Stimulated activated CD8-positive, alpha-beta memory T cell treated with anti-CD3 and anti-CD28 coated beads, Interleukin-2, amount 100 ng/mL, for 1 hour (primary cell): ENCODE data around the gene CHRNA3.
"Not testable (repeated sequence)": the region's sequence is repeated elsewhere in the genome, so short reads cannot be mapped to it uniquely, and the experiment has no call there.

Experiments
- DNase-seq, 2 donors: peaks; one replicate each; pipeline ENCODE4 v3.0.0-alpha.2; 2020; ENCODE audit warnings: low read depth in 2 of 2

Gene CHRNA3

DNA sequence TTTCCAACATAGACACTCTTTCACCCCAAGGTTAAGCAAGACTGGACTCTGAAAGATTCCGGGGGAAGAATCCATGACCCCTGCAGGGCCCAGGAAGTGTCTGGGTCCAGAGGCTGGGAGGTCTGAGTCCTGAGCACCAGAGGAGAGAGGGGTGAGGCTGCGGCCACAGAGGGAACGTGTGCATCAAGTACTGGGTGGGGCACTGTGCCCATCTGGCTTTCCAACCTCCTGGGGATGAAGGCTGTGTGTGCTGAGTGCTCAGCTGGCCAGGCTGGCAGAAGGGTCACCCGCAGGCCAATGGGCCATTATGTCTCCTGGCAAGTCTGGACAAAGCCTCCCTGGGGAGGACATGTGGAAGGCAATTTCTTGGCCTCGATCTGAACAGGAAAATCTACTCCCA lies 3.3 kb downstream of the CHRNA3 start:
- DNase-seq = no peak

DNA sequence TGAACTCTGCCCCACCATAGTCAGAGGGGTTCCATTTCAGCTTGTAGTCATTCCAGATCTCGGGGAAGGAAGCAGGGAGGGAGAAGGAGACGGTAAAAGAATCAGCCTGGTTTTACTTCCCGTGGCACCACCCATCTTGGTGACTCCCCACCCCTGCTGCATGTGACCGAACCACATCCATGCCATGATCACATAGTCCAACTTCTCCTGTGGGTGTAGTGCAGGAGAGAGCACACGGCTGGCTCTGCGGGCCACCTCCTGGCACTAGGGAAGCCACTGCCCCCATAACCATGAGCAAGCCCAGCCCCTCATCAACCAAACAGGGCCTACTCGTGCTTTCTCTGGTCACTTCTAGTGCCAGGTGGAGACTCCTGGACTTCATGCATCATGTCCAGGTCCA lies 3.7 kb downstream of the CHRNA3 start:
- DNase-seq = no peak

DNA sequence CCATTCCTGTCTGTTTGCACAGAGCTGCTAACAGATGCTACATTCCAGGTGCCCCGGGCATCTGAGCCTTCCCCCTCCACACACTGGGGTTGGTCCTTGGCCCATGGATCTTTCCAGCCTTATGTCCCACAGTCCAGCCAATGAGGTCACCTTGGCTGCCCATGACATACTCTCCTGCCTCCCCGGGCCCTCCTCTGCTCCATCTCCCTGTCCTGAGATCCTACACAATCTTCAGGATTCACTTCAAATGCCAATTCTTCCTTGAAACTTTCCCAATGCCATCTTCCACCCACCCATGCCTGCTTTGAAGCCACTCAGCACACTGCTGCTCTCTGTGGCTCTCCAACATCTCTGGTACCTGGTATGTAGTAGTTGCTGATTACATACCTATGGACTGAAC lies 4.3 kb downstream of the CHRNA3 start:
- no peak for DNase-seq

DNA sequence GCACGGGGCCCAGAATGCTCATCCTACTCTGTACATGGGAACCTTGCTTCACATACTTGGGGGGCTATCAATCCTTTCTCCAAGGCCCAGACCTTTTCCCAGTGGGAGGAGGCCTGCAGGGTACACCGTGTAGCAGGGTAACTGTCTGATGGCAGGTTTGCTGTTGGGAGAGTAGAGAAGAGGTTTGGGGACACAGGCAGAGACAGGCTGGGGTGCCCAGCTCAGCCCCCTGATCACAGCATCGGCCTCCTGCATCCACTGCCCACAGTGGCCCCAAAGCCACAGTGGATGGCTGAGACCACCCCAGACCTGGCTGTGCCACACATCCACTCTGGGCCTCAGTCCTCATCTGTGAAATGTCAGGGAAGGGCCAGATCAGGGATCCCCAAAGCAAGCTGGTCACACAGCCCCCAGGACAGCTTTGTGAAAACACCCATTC lies 5.6 kb downstream of the CHRNA3 start:
- no peak for DNase-seq

DNA sequence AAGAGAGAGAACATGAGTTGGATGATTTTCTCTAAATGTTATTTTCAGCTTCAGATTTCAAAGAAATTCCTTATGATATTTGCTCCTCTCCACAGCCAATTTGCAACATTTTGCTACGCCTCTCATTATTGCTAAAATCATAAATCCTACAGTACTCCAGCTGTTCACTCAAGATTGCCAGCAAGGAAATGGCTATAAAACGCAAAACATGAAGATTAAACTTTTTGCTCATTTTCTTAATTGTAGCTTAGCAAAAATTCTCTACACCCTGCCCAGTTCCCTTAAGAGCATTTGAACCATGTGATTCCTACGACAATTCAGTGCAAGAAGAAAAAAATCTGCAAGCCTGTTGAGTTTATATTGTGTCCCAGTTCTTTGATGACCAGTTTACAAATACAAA lies 6.8 kb downstream of the CHRNA3 start:
- no peak for DNase-seq

DNA sequence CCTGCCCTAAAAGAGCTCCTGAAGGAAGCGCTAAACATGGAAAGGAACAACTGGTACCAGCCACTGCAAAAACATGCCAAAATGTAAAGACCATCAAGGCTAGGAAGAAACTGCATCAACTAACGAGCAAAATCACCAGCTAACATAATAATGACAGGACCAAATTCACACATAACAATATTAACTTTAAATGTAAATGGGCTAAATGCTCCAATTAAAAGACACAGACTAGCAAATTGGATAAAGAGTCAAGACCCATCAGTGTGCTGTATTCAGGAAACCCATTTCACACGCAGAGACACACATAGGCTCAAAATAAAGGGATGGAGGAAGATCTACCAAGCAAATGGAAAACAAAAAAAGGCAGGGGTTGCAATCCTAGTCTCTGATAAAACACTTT lies 11.2 kb downstream of the CHRNA3 start:
- not testable (repeated sequence) for DNase-seq

DNA sequence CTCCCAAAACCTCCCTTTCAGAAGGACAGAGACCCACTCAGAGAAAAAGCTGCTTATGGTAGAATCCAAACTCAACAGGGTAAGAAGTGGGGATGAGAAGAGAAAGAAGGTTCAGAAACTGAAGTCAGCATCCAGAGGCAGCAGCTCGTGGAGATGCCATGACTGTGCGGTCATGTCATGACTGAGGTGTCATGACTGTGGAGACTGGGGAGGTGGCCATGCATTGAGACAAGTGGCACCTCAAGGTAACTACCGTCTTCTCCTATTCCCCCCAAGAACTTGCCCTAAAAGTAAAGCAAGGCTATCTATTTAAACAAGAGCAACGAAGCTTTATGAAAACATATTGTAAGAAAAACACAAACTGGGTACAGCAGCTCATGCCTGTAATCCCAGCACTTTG lies 15.1 kb downstream of the CHRNA3 start:
- DNase-seq = no peak

DNA sequence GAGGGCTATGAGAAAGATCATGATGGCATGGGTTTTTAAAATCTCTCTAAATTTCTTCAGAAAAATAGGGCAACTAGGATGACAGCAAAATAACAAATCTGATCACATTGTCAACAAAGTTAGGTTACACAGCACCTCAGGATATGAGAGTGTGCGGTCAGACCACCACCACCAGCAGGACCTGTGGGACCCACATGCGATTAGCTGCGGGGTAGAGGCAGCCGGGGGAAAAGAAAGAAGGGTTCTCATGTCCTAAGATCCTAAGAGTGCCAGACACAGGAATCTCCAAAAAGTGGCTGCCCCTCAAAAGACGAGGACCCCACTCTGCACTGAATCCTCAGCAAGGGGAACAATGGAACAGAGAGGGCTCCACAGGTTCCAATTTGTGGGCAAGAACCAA lies 15.6 kb downstream of the CHRNA3 start:
- DNase-seq = no peak

DNA sequence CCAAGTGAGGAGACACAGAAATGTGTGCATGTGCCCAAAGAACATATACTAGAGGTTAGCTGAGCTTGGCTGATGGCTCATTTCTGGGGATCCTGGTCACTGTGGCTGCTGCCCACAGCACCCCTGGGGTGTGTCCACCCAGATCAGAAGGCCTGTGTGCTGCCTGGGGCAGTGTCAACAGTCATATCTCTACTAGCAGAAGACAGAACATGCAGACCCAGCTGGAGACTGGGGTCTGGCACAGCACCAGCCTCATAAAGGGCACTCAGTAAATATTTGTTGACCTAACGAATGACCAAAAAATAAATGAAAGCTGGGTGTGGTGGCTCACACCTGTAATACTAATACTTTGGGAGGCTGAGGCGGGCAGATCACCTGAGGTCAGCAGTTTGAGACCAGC lies 16.4 kb downstream of the CHRNA3 start:
- DNase-seq = no peak

DNA sequence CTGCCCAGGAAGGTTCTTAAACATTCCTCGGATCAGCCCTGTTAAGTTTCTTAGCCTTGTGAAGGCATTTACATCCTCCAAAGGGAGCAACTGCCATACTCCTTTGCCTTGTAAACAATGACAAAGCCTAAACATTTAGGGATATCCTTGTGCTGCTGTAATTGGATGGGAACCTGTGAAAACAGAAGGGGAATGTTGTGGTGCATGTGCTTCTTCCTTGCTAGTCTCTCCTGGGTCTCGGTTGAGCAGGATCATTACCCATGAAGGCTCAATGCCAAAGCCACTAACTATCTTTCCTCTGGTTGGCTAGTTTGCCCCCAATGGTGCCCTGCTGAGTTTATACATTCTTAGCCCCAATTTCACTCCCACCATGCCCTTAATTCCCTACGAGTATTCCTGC lies 17.3 kb downstream of the CHRNA3 start:
- no peak for DNase-seq

DNA sequence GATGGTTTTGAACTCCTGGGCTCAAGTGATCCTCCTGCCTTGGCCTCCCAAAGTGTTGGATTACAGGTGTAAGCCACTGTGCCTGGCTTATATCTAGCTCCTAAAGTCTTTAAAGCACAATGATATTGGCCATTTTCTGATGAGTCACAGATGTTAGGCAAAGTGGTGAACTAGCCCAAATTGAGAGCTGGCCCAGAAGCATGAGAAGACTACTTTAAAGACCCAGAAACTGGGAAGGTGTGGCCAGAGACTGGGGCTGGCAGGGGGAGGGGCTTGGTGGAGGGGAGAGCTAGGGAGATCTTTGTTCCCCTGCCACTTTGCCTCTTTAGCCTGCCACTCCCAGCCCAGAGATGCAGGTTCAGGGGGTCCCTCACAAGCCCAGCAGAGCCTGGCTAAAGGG lies 21.6 kb downstream of the CHRNA3 start:
- no peak for DNase-seq

DNA sequence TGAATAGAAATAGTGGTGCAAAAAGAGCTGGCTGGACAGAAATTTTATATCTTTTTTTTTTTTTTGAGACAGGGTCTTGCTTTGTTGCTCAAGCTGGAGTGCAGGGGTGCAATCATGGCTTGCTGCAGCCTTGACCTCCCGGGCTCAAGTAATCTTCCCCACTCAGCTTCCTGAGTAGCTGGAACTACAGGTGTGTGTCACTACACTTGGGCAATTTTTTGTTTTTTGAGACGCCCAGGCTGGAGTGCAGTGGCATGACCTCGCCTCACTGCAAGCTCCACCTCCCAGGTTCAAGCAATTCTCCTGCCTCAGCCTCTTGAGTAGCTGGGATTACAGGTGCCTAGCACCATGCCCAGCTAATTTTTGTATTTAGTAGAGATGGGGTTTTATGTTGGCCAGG lies 22.4 kb downstream of the CHRNA3 start:
- DNase-seq = no peak

DNA sequence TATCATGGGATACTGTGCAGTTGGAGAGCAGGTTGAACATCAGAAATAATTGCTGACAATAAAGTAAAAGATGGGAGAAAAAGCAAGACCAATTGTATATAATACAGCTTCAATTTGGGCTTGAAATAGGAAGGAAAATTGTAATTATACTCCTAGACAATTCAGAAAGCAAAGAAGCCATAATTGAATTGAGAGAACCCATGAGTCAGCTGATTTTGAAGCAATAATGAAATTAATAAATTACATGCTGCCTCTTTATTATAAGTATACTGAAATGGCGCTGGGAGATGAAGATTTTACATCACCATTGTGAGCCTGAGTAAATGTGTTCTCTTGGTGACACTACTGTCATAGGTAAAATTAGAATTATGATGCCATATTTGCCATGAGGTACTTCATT lies 23.2 kb downstream of the CHRNA3 start:
- DNase-seq = no peak

DNA sequence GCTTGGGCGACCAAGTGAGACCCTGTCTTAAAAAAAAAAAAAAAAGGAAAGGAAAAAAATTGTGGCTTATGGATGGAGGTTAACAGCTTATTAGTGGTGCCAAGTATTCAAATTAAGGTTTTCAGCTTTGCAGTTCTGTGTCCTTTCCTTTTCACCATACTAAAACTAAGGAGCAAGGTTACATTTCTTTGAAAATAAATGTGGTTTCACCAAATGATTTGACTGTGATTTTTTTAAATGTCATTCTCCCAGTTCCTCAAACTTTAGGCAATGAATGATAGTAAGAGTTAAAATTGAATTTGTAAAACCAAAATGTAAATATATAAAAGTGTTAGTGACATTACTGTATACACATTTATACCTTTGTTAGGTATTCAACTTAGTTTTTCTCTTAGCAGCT lies 45.9 kb downstream of the CHRNA3 start:
- DNase-seq = no peak

DNA sequence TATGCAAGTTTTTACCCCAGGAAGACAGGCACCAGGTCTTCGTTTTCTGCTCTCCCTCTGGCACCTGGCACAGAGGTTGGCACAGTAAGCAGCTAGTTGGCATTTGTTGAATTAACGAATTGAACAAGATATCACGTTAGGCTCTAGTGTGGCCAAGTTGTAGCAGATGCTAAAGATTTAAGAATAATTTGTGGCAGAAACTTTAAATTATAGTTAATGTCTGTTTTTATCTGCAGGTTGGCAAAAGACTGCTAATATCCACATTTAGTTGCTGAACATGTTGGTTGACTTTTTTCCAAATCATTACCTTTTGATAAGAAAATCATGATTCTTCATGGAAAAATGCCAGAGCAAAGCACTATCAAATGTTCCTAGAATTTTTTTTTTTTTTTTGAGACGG lies 47.4 kb downstream of the CHRNA3 start:
- no peak for DNase-seq

DNA sequence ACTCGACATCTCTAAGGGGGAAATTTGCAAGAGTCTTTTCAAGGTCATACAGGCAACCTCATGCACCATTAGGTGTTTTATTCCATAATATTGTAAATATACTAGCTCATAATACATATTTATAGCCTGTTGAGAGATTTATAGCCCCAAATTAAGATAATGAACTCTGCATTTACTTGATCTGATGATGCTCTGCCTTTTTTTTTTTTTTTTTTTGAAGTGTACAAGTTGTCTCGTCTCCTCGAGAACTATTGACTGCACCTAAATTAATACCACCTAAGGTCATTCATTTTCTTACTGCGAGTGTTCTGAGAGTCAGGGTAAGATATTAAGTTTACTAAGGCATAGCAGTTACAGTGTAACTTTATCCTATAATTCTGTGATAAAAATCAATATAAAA lies 49.4 kb downstream of the CHRNA3 start:
- DNase-seq = no peak

DNA sequence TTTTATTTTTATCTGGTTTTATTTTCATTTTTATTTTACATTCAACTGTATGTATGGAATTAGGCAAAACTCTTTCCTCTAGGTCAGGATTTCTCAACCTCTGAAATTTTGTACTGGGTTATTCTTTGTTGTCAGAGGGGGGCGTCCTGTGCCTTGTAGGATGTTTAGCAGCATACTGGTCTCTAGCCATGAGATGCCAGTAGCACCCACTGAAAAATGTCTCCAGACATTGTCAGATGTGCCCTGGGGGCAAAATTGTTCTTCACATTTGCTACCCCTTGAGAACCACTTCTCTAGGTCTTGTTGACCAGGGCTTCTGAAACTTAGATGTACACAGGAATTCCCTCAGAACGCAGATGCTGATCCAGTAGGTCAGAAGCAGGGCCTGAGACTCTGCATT lies 50.1 kb downstream of the CHRNA3 start:
- no peak for DNase-seq

DNA sequence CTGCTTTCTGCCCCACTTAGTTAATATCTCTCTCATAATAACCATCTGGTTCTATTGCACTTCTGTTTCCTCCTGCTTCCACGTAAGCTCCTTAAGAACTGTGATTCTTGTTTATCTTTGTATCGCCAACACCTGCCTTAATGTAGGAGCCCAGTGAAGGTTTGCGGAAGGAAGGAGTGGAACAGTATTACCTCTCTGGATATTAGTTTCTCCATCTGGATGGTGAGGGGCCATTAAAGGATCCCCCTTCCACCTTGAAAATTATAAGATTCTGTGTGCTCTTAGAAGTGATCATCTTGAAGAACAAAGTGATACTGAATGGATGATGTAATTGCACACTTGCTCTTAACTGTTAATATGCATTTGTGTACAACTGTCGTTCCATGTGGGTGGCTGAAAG lies 53.3 kb downstream of the CHRNA3 start:
- DNase-seq = no peak

DNA sequence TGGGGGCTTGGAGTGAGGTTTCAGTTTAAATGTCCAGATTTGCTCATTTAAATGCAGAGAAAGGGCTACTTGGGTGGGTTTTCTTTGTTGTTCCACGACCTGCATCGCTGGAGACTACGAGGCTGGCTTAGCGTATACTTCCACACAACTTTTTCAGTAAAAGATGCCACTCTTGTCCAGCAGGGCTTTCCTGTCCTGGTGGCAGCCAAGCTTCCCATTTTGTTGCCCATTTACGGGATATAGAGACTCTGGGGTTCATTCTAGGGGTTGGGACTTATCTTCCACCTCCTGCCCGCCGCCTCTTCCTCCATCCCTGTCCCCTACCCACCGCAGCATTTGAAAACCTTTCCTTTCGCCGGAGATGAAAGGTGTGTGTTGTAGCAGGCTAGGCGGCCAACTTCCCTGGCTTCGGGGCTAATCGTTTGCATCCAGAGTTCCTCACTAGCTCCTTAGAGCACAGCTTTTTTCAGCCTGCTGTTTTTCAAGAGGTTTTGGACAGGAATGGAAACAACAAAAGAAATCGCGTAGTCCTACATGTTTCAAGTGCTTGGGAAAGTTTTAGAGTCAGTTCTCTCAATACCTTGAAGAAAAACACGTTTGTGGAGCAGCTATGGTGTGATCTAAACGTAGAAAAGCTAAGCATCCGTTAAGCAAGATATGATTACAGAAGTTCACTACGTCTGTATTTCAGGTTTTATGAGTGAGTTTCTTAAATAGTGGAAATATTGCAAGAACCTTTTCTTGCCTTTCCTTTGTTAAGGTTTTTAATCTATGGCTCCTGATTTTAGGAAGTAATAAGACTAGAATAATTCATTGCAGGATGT lies 54.6 kb downstream of the CHRNA3 start:
- DNase-seq = no peak

DNA sequence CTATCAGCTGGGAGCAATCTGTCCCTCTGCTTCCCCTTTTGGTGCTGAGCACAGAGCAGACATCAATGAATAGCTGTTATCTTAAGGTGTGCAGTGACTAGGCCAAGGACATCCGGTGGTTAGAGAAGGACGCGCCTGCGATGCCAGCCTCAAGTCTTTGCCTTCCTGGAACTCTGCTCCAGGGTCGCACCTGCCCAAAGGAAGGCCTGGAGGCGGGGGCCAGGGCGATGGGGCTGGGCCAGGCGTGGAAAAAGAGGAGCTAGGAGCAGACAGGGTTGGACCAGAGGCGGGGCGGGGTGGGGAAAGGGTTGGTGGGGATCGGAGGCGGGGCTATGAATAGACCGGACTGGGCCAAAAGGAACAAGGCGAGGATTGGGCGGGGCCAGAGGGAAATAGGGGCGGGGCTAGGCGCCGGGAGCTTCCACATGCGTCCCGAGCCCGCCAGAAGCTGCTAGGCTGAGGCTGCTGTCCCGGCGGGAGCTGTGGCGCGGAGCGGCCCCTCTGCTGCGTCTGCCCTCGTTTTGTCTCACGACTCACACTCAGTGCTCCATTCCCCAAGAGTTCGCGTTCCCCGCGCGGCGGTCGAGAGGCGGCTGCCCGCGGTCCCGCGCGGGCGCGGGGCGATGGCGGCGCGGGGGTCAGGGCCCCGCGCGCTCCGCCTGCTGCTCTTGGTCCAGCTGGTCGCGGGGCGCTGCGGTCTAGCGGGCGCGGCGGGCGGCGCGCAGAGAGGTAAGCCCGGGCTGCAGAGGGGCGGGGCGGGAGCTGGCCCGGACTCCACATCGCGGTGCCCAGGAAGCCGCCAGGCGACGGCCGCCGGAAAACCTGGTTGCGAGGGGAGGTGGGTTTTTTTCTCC lies 55.5 kb downstream of the CHRNA3 start, which contains the start of gene CHRNA5:
TSS of gene CHRNA5 (plus strand) at position 424 of the 854 bp plus-strand sequence. CDS start at position 624, 200 bp downstream.
- DNase-seq = peak; percentile 37 to 48

DNA sequence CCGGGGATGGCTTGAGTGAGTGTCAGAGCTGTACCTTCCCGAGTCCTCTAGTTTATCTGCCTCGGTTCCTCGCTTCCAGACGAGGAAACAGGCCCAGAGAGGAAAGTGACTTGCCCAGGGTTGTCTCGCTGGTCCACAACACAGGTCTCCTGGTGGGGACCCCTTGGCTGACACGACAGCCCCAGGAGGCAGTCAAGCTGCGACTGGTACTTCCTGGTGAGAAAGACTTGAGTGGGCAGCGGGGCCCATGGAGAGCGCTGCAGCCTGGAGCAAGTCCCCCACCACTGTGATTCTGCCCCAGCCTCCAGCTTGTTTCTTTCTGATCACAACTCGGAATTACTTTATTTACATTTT lies 56.1 kb downstream of the CHRNA3 start:
- DNase-seq = no peak

DNA sequence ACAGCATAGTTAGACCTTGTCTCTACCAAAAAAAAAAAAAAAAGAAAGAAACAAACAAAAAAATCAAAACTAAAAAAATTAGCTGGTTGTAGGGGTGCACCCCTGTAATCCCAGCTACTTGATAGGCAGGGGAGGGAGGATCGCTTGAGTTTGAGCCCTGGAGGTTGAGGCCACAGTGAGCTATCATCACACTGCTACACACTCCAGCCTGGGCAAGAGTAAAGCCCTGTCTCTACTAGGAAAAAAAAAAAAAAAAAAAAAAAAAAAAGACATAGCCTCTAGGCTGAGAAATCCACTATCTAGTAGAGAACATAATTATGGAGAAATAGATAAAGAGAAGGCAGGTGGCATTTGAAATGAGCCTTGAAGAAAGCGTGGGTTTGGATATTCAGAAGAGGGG lies 57.7 kb downstream of the CHRNA3 start:
- DNase-seq = no peak

DNA sequence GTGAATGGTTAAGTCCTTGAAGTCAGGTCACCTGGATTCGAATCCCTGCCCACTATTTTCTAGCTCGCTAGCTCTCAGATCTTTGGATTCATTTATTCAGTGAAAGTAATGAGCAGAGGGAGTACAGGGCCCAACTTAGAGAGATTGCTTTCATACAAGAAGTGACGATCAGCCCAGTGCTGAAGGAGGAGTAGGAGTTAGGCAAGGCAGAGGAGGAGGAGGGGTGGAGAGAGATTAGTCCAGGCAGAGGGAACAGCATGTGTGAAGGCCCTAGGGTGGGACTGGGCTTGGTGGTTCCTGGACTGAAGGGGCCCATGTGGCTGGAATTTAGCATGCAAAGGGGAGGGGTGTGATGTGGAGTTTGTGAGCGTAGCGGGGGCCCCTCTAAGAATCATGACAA lies 59.3 kb downstream of the CHRNA3 start:
- DNase-seq = no peak
